HepG2 (cell line): ENCODE data around the gene GLOD4. TPM values are rescaled to one million over a fixed set of nuclear protein-coding genes. Genes with fewer than 3 reads are reported as not detected.
A peak's percentile ranks its signal among the peaks of the same experiment; 100 is the strongest.

Source experiments
- ATAC-seq: fragments of 200-7000 bp; cut with Tn5 transposase; 3 replicates; pipeline ENCODE4 v1.9.1; 2020; ENCODE audit warnings: mild to moderate bottlenecking, moderate library complexity
- BruUV-seq: library from RNA; stranded (reverse); fragments of 400-500 nt; replicated peaks from 2 replicates; lab custom pipeline; 2021; lab: Mats Ljungman, UMichigan
- CTCF ChIA-PET: fragments of 300-600 bp; formaldehyde crosslinking; extraction: SDS; loops from one replicate; lab custom pipeline; 2021; ENCODE audit warnings: low total read pairs, inconsistent platforms, low intra/inter-chr PET ratio; lab: Yijun Ruan, JAX
- POLR2A ChIA-PET: fragments of 350-600 bp; sonication (Branson Sonifier 250); formaldehyde crosslinking; loops from one replicate; lab custom pipeline; 2020; ENCODE audit warnings: antibody characterized with exemption, inconsistent platforms; lab: Yijun Ruan, JAX
- DNase-seq: peaks from one replicate; pipeline ENCODE4 v3.0.0-alpha.2; 2015; ENCODE audit warnings: low spot score
- FAIRE-seq: peaks from 3 replicates; lab custom pipeline; 2011; peaks lifted over from hg19 to GRCh38; lab: Jason Lieb, UNC
- H2AFZ ChIP-seq: one replicate; pipeline ENCODE4 v1.6.1; 2011; ENCODE audit warnings: low read length, inconsistent platforms
- H3K27ac ChIP-seq: fragments of 300-600 bp; 3 replicates; pipeline ENCODE4 v1.8.0; 2011; ENCODE audit warnings: mixed run types, mild to moderate bottlenecking, mixed read lengths, low read length, inconsistent platforms; ENCODE audit not compliant: insufficient read depth; ENCODE audit errors: extremely low read length
- H3K27me3 ChIP-seq, 2 experiments: fragments of 200-600 bp in 1 of 2; 2 replicates in 1 of 2; 3 replicates in 1 of 2; pipeline versions ENCODE4 v1.6.0 to v1.8.0; 2011; ENCODE audit warnings: low read length in 2 of 2, mild to moderate bottlenecking in 2 of 2, moderate library complexity in 2 of 2, inconsistent platforms in 1 of 2; ENCODE audit not compliant: insufficient read depth in 2 of 2, control insufficient read depth in 1 of 2
- H3K36me3 ChIP-seq, 2 experiments: fragments of 200-600 bp in 1 of 2; replicated peaks in 1 of 2; 2 replicates in 1 of 2; 3 replicates in 1 of 2; pipeline versions ENCODE4 v1.5.1 to v1.8.0; 2011; ENCODE audit warnings: low read length in 2 of 2, inconsistent platforms in 1 of 2; ENCODE audit not compliant: insufficient read depth in 2 of 2, control insufficient read depth in 1 of 2
- H3K4me1 ChIP-seq: 2 replicates; pipeline ENCODE4 v1.5.1; 2012; ENCODE audit warnings: low read length, inconsistent platforms; ENCODE audit not compliant: insufficient read depth
- H3K4me2 ChIP-seq: 2 replicates; pipeline ENCODE4 v1.6.0; 2011; ENCODE audit warnings: low read depth, low read length, inconsistent platforms
- H3K4me3 ChIP-seq, 3 experiments: fragments of 200-600 bp in 1 of 3; sonication (generic), shearing (Covaris generic) in 1 of 3; replicated peaks in 1 of 3; 2 replicates each; pipeline ENCODE4 v1.5.1; 2011 to 2016; ENCODE audit warnings: low read length in 3 of 3, inconsistent platforms in 2 of 3, low read depth in 2 of 3, mild to moderate bottlenecking in 2 of 3, control low read depth in 1 of 3, mixed read lengths in 1 of 3; ENCODE audit not compliant: insufficient read depth in 1 of 3
- H3K79me2 ChIP-seq: one replicate; pipeline ENCODE4 v1.6.1; 2011; ENCODE audit warnings: low read length, inconsistent platforms; ENCODE audit not compliant: insufficient read depth
- H3K9ac ChIP-seq: 2 replicates; pipeline ENCODE4 v1.6.0; 2011; ENCODE audit warnings: mild to moderate bottlenecking, low read depth, low read length, inconsistent platforms; ENCODE audit not compliant: insufficient read depth
- H3K9me3 ChIP-seq: 2 replicates; pipeline ENCODE4 v1.5.1; 2012; ENCODE audit warnings: mild to moderate bottlenecking, low read length
- H4K20me1 ChIP-seq: 2 replicates; pipeline ENCODE4 v1.6.0; 2011; ENCODE audit warnings: inconsistent platforms, mild to moderate bottlenecking, low read length, moderate library complexity; ENCODE audit not compliant: insufficient read depth
- ADNP ChIP-seq: sonication (generic); formaldehyde crosslinking; IDR thresholded peaks from 2 replicates; pipeline ENCODE4 v1.4.0; 2020; ENCODE audit warnings: missing genetic modification reagents
- AGO2 ChIP-seq: fragments of 200-400 bp; formaldehyde crosslinking; optimal IDR thresholded peaks from 2 replicates; pipeline ENCODE3; 2017; ENCODE audit warnings: mild to moderate bottlenecking, low read depth, low read length, moderate library complexity
- ARNTL ChIP-seq: sonication (generic); formaldehyde crosslinking; IDR thresholded peaks from 2 replicates; pipeline ENCODE4 v1.4.0; 2020; ENCODE audit warnings: mild to moderate bottlenecking, missing genetic modification reagents
- CREBL2 ChIP-seq: sonication (generic); formaldehyde crosslinking; IDR thresholded peaks from 2 replicates; pipeline ENCODE4 v1.8.1; 2023; ENCODE audit warnings: missing genetic modification reagents, mild to moderate bottlenecking, borderline replicate concordance
- EHMT2 ChIP-seq: fragments of 200-600 bp; sonication (generic); IDR thresholded peaks from 2 replicates; pipeline ENCODE4 v1.7.0; 2017; ENCODE audit warnings: antibody characterized with exemption, low read depth, low read length, borderline replicate concordance
- ETS1 ChIP-seq: sonication (generic); formaldehyde crosslinking; IDR thresholded peaks from 2 replicates; pipeline ENCODE4 v1.4.0; 2020; ENCODE audit warnings: missing genetic modification reagents
- HBP1 ChIP-seq: IDR thresholded peaks from 2 replicates; pipeline ENCODE4 v1.6.1; 2016; ENCODE audit warnings: low read depth, control low read depth
- MZF1 ChIP-seq: sonication (generic); formaldehyde crosslinking; IDR thresholded peaks from 2 replicates; pipeline ENCODE4 v1.8.1; 2023; ENCODE audit warnings: mild to moderate bottlenecking, missing genetic modification reagents, borderline replicate concordance
- NFE2 ChIP-seq: sonication (generic); formaldehyde crosslinking; IDR thresholded peaks from 2 replicates; pipeline ENCODE4 v1.4.0; 2020; ENCODE audit warnings: missing genetic modification reagents
- POLR2G ChIP-seq: fragments of 200-400 bp; formaldehyde crosslinking; IDR thresholded peaks from 2 replicates; pipeline ENCODE4 v1.6.1; 2018; ENCODE audit warnings: mild to moderate bottlenecking, low read depth, low read length, moderate library complexity
- PRMT3 ChIP-seq: sonication (generic); formaldehyde crosslinking; IDR thresholded peaks from 2 replicates; pipeline ENCODE4 v1.8.1; 2022; ENCODE audit warnings: low read depth, mild to moderate bottlenecking, moderate library complexity, missing genetic modification reagents, borderline replicate concordance
- SATB2 ChIP-seq: sonication (generic); formaldehyde crosslinking; IDR thresholded peaks from 2 replicates; pipeline ENCODE4 v1.5.0; 2020; ENCODE audit warnings: missing genetic modification reagents
- SMAD3 ChIP-seq: sonication (generic); formaldehyde crosslinking; IDR thresholded peaks from 2 replicates; pipeline ENCODE4 v1.4.0; 2020; ENCODE audit warnings: missing genetic modification reagents
- TEF ChIP-seq: sonication (generic); formaldehyde crosslinking; IDR thresholded peaks from 2 replicates; pipeline ENCODE4 v1.5.0; 2020; ENCODE audit warnings: missing genetic modification reagents
- TFDP2 ChIP-seq: sonication (generic); formaldehyde crosslinking; IDR thresholded peaks from 2 replicates; pipeline ENCODE4 v1.4.0; 2020; ENCODE audit warnings: missing genetic modification reagents
- ZNF704 ChIP-seq: sonication (generic); formaldehyde crosslinking; IDR thresholded peaks from 2 replicates; pipeline ENCODE4 v1.8.1; 2023; ENCODE audit warnings: mild to moderate bottlenecking, inconsistent platforms, moderate library complexity, missing genetic modification reagents, borderline replicate concordance
- ZNF780A ChIP-seq: sonication (generic); formaldehyde crosslinking; IDR thresholded peaks from 2 replicates; pipeline ENCODE4 v1.8.0; 2022; ENCODE audit warnings: mild to moderate bottlenecking, missing genetic modification reagents, moderate library complexity
- WGBS: methylation state at CpG from one replicate; pipeline ENCODE4 v1.1.6; 2017; ENCODE audit warnings: low lambda C conversion rate; 5-methylcytosine and 5-hydroxymethylcytosine counted together
- in situ Hi-C: cut with HindIII; loops from 2 replicates; pipeline ENCODE4 v1.10.0; 2017; ENCODE audit warnings: low pct_unique_long_range_greater_than_20kb; ENCODE audit not compliant: extremely low pct_ligation_motif_present
- intact Hi-C: fragments of 100-400 bp; cut with micrococcal nuclease; formaldehyde crosslinking; loops from one replicate; pipeline ENCODE4 v1.10.0; 2022; ENCODE audit not compliant: unreplicated experiment
- polyA plus RNA-seq, 8 experiments: library from polyadenylated mRNA; depleted of rRNA in 3 of 8; stranded (reverse) in 7 of 8; unstranded in 1 of 8; fragments of >200 nt; fragmentation: Illumina TruSeq in 4 of 8; extraction: Trizol in 4 of 8; gene quantifications; 2 replicates each; pipeline versions ENCODE4 v1.2.1 to v1.2.3, GENCODE V29; 2011 to 2016; ENCODE audit warnings: low read depth in 4 of 8, missing spikeins in 1 of 8, mixed read lengths in 1 of 8; ENCODE audit not compliant: insufficient read depth in 1 of 8
- total RNA-seq, 5 experiments: library from RNA; depleted of rRNA; stranded (reverse); fragments of >200 nt; fragmentation: Illumina TruSeq; extraction: Trizol; gene quantifications; 2 replicates each; pipeline ENCODE4 v1.2.3, GENCODE V29; 2016; ENCODE audit warnings: low read depth in 1 of 5

Gene GLOD4
- total and polyA plus RNA-seq, 2 of the 13 experiments (the other 11 are each of a cell fraction or from before 2014, with no cell fraction given) = 53.7 to 87.8 TPM

- intact Hi-C loops = no loop called here
- H2AFZ ChIP-seq = no peak overlapping the region
- ChIA-PET CTCF (interaction anchor here (1.4 kb wide), 1 partner anchor 37 kb away, joined by 4 read pairs; the partner anchor contains the start of gene VPS53), POLR2A (interaction anchor here (0.5 kb wide), 1 partner anchor 27 kb away, joined by 3 read pairs; no protein-coding TSS in a partner anchor)
- no peaks in the 10 kb centered on the region for H3K9me3 ChIP-seq
- WGBS = 3% methylated on average over 5 of the region's 49 CpGs
- H4K20me1 ChIP-seq = no peaks in the 10 kb centered on the region
- DNase-seq (no peak), FAIRE-seq (no peak), ATAC-seq (peak; percentile 28)
- H3K4me3 ChIP-seq = peak overlapping the region; percentile 74 to 84 (median 78)
- H3K36me3 ChIP-seq = peaks cover 10 to 19% of the 10 kb centered on the region in 2 experiments
- H3K9ac ChIP-seq = peak overlapping the region; percentile 90
- in situ Hi-C loops = no loop called here
- peak overlapping the region; percentile 85 for H3K4me2 ChIP-seq
- peaks cover 26% of the 10 kb centered on the region for H3K79me2 ChIP-seq
- peak overlapping the region; percentile 72 for H3K27ac ChIP-seq
- TSS peak; percentile 52 for BruUV-seq
- H3K27me3 ChIP-seq = no peaks in the 10 kb centered on the region
- peaks cover 26% of the 10 kb centered on the region for H3K4me1 ChIP-seq
- no peak for TF ChIP-seq ARNTL
- TF ChIP-seq EHMT2 = no peak
- TF ChIP-seq MZF1 (CRISPR knock-in tag) = 0 out of 2 replicates have a peak, but pooled peaks have one; percentile 9
- TF ChIP-seq AGO2 = no peak
- no peak for TF ChIP-seq CREBL2
- TF ChIP-seq ZNF704 (CRISPR knock-in tag) = 0 out of 2 replicates have a peak, but pooled peaks have one; percentile 20
- peak; percentile 11; the same call in 1 of the 2 replicates for TF ChIP-seq TEF (CRISPR knock-in tag)
- no peak for TF ChIP-seq HBP1 (CRISPR knock-in tag)
- no peak for TF ChIP-seq TFDP2 (CRISPR knock-in tag)
- TF ChIP-seq SMAD3 (CRISPR knock-in tag) = no peak
- TF ChIP-seq ZNF780A = no peak
- TF ChIP-seq PRMT3 = no peak
- TF ChIP-seq SATB2 = peak; percentile 7; the same call in 1 of the 2 replicates
- no peak for TF ChIP-seq NFE2 (CRISPR knock-in tag)
- TF ChIP-seq ADNP (CRISPR knock-in tag) = no peak
- no peak for TF ChIP-seq POLR2G
- no peak for TF ChIP-seq ETS1 (CRISPR knock-in tag)
Observed at GRCh38 chr17:751269-752001, 30.6 kb downstream of the GLOD4 start.
